GM18498 (cell line): Measurements from ENCODE around the gene ZNF808.
"Not testable (repeated sequence)": the region's sequence is repeated elsewhere in the genome, so short reads cannot be mapped to it uniquely, and the experiment has no call there.

ENCODE experiments used
- ATAC-seq: cut with Tn5 transposase; IDR thresholded peaks from one replicate; pipeline ENCODE4 v1.9.1; 2021; ENCODE audit warnings: mild to moderate bottlenecking, moderate library complexity; ENCODE audit not compliant: unreplicated experiment

The ZNF808 gene

DNA sequence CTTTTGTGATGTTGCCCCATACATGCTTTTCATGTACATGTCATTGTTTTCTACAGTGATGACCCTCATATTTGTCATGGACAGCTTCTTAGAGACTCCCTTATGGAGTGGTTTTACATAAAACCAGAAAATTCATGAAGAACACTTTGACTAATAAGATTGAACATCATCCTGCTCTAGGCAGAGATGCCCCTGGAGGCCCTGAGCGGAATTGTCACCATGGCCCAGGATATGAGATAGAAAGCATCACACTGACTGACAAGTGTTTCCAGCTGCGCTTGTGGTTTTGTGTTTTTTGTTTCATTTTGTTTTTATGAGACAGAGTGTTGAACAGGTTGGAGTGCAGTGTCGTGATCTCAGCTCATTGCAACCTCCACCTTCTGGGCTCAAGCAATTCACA, 64.8 kb downstream of the ZNF808 start:
- ATAC-seq = no peak

DNA sequence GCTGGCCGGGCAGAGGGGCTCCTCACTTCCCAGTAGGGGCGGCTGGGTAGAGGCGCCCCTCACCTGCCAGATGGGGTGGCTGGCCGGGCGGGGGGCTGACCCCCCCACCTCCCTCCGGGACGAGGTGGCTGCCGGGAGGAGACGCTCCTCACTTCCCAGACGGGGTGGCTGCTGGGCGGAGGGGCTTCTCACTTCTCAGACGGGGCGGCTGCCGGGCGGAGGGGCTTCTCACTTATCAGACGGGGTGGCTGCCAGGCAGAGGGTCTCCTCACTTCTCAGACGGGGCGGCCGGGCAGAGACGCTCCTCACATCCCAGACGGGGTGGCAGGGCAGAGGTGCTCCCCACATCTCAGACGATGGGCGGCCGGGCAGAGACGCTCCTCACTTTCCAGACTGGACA, 66.0 kb downstream of the ZNF808 start:
- ATAC-seq = not testable (repeated sequence)

DNA sequence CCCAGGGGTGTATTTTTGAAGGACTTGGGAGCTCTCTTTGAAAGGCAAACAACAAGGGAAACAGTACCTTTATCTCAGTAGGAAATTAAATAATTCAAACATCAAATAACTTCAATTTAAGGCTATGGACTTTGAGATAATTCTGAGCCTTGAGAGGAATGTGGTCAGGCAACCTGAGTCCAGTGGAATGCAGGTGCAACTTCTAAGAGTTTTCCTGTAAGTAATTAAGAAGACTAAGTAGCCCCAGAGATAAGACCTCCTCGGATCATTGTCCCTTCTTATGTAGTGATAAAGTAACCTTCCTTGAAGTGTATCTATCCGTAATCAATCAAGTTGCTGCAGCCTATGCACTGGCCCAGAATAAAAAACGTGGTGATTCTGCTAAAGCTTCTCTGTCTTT, 71.8 kb downstream of the ZNF808 start:
- no peak for ATAC-seq

DNA sequence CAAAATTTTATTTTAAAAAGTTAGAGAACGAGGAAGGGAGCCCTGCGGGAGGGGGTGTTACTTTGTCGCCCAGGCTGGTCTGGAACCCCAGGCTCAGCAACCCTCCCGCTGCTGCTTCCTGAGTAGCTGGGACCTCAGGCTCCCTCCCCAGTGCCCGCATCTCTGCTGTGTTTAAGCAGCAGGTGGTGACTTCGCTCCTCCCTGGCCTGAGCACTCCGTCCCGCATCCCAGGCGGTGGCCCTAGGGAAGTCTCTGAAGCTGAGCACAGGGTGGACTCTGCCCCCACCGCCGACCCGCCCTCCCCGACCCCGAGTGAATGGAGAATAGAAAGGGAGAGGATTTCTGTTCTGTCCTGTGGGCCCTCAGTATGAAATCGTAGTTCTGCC, 73.2 kb downstream of the ZNF808 start:
- ATAC-seq = peak; percentile 26

DNA sequence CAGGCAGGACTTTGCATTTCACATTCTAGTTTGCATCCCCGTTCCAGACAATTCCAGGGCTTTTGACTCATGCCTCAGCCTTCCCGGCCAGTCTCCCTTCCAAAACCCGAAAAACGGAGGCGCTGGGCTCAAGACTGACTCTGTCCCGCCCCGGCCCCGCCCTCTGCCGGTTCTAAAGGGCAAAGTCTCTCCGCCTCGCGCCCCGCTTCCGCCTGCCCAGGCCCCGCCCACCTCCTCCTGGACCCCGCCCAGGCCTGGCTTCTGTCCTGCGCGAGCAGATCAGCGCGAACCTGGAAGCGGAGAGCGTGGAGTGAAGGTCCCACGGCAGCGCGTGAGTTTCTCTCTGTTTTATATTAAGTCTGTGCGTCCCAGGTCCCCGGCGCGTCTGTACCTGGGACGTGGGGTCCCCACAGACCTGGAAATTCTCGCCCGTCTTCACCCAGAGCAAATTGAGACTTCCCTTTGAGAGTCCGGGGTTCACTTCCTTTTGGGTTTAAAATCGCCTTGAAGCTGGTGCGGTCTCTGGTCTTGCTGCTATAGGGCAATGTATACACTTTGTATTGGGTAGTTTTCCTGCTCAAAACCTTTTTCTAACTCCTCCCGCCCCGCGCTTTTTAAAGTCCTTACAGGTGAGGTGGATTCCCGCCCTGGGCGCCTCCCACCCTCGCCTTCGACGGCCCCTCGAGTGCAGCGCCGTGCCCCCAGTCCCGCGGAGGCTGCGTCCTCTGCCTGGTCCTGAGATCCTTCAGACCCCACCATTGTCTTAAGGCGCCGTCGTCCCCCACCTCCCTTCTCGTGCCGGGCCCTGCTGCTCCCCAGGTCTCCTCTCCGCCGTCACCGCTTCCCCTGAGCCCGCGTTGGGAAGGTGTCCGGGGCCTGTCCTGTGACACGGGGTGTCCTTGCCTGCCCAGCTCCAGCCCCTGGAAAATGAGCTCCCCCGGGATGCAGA, 73.8 kb downstream of the ZNF808 start:
- peak; percentile 96 for ATAC-seq

DNA sequence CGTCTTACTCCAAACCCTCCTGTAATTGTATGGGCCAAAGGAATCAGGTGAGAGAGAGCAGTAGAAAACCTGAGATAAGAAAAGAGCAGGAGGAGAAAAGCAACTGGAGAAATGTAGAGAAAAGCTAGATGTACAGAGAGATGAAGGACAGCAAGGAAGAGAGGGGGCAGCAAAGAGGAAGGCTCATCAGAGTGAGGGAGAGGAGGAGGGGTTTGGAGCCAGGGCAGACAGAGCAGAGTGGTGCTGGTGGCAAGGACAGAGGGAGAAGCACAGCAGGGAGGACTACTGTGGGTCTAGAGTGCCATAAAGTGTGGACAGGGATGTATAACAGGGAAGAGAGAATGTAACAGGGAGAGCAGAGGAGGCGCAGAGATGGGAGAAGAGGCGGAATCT, 74.5 kb downstream of the ZNF808 start:
- not testable (repeated sequence) for ATAC-seq

DNA sequence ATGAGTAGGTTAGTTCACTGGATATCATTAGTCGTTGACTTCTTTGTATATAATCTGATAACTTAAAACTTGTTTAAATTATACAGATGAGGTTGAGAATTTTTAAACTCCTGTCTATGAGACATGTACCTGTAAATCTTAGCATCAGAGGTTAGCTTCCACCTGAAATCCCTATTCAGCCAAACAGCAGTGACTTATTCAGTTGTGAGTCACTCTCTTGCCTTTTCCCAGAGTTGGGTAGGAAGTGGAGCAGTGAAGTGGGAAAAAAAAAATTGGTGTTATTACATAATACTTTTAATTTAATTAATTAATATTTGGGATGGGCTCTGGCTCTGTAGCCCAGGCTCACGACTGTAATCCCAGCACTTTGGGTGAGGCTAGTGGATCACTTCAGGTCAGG, 75.5 kb downstream of the ZNF808 start:
- ATAC-seq = no peak

DNA sequence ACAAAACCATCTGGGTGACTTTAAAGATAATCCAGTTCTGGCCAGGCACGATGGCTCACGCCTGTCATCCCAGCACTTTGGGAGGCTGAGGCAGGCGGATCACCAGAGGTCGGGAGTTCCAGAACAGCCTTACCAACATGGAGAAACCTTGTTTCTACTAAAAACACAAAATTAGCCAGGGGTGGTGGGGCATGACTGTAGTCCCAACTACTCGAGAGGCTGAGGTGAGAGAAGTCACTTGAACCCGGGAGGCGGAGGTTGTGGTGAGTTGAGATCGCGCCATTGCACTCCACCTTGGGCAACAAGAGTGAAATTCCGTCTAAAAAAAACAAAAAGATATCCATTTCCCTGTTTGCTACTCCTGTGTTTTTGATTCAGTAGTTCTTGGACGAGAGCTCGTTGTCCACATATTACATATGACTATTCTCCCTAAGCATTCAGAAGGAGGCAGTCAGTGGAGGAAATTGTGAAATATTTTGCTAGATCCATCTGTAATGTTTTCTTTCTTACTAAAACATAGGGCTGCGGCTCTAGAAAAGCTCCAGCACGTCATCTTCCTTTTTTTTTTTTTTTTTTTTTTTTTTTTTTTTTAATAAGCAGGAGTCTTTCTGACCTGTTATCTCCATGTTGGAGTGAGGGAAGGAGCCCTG, 76.2 kb downstream of the ZNF808 start:
- ATAC-seq = no peak
